Esophagus squamous epithelium (tissue), 4 donors: Measurements from ENCODE around the gene HHIP.

ENCODE experiments used
- CTCF ChIP-seq, 6 experiments: fragments of 450-650 bp in 4 of 6; fragments of 200-600 bp in 2 of 6; sonication (generic) in 2 of 6; IDR thresholded peaks; one replicate each; pipeline ENCODE4 v1.5.1; 2016 to 2019; ENCODE audit warnings: antibody characterized with exemption in 6 of 6, mild to moderate bottlenecking in 4 of 6, moderate library complexity in 4 of 6
- POLR2A ChIP-seq, 4 donors: fragments of 450-650 bp; IDR thresholded peaks; one replicate each; pipeline ENCODE4 v1.6.1; 2017; ENCODE audit warnings: antibody characterized with exemption in 4 of 4, mild to moderate bottlenecking in 4 of 4, moderate library complexity in 3 of 4

GRCh38 chr4:144599621-144600020 lies 46.3 kb upstream of the HHIP start:
- no peak for TF ChIP-seq POLR2A (IDR thresholded peaks at IDR 0.05)
- TF ChIP-seq CTCF (IDR thresholded peaks at IDR 0.05) = no peak
